K562 treated with DMSO at 1 percent for 48 hours (cell line): ENCODE results near the gene CYP2F1. TPM values are rescaled to one million over a fixed set of nuclear protein-coding genes. Genes with fewer than 3 reads are reported as not detected.

Experiments
- total RNA-seq: library from RNA; unstranded; fragments of 300-600 nt; gene quantifications from 2 replicates; pipeline ENCODE4 v1.2.3, GENCODE V29; 2022; ENCODE audit warnings: low replicate concordance; ENCODE audit errors: extremely low read depth

Gene CYP2F1, protein sequence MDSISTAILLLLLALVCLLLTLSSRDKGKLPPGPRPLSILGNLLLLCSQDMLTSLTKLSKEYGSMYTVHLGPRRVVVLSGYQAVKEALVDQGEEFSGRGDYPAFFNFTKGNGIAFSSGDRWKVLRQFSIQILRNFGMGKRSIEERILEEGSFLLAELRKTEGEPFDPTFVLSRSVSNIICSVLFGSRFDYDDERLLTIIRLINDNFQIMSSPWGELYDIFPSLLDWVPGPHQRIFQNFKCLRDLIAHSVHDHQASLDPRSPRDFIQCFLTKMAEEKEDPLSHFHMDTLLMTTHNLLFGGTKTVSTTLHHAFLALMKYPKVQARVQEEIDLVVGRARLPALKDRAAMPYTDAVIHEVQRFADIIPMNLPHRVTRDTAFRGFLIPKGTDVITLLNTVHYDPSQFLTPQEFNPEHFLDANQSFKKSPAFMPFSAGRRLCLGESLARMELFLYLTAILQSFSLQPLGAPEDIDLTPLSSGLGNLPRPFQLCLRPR
- not detected in 2 replicates for total RNA-seq

DNA sequence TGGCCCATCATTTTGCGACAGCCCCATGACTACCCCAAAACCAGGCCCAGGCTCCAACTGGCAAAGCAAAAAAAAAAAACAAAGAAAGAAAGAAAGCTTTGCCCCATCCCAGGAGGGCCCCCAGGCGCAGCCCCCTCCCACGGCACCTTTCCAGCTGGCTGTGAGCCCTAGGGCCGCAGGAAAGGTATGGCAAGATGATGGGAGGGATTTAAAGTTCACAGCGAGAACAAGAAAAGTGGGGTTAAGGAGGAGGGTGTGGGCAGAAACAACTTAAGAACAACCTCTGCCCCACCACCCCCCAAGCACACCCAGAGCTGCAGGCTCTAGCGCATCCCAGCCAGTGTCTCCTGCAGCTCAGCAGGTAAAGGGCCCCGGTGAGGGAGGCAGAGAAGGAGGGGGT lies at the start of gene CYP2F1:
TSS of gene CYP2F1 (plus strand) at position 301 of the 400 bp plus-strand sequence. CDS start 1,757 bp downstream, outside the sequence.

GRCh38 chr19:41088151-41088550 lies 26.1 kb upstream of the CYP2F1 start, which contains the start of gene CYP2A13:
CYP2A13 (plus strand) TSS chr19:41088451; CDS start chr19:41088472, 21 bp downstream.

Other genes starting within 250 kb of the CYP2F1 start
- not detected in 2 replicates for gene CYP2A7, start 232.2 kb upstream of the CYP2F1 start, total RNA-seq
- gene CYP2B6, start 123.2 kb upstream of the CYP2F1 start, total RNA-seq, result not detected in 2 replicates
- gene CYP2A13, start 26.0 kb upstream of the CYP2F1 start, total RNA-seq, result not detected in 2 replicates
- not detected in 2 replicates for gene CYP2S1, start 78.8 kb downstream of the CYP2F1 start, total RNA-seq
- not detected in 2 replicates for gene AXL, start 104.8 kb downstream of the CYP2F1 start, total RNA-seq
- 971 and 1,312 TPM in 2 replicates for gene HNRNPUL1, start 149.9 kb downstream of the CYP2F1 start, total RNA-seq
- gene CCDC97, start 195.7 kb downstream of the CYP2F1 start, total RNA-seq, result not detected in 2 replicates
- gene TGFB1, start 239.5 kb downstream of the CYP2F1 start, total RNA-seq, result not detected in 2 replicates
- not detected in 2 replicates for gene B9D2, start 249.7 kb downstream of the CYP2F1 start, total RNA-seq